ELR (cell line): ENCODE data around the gene HMG20A.
"Not testable (repeated sequence)": the region's sequence is repeated elsewhere in the genome, so short reads cannot be mapped to it uniquely, and the experiment has no call there.

Experiments used
- DNase-seq: peaks from one replicate; pipeline ENCODE4 v3.0.0-alpha.2; 2015; ENCODE audit warnings: low read depth

The HMG20A gene

DNA sequence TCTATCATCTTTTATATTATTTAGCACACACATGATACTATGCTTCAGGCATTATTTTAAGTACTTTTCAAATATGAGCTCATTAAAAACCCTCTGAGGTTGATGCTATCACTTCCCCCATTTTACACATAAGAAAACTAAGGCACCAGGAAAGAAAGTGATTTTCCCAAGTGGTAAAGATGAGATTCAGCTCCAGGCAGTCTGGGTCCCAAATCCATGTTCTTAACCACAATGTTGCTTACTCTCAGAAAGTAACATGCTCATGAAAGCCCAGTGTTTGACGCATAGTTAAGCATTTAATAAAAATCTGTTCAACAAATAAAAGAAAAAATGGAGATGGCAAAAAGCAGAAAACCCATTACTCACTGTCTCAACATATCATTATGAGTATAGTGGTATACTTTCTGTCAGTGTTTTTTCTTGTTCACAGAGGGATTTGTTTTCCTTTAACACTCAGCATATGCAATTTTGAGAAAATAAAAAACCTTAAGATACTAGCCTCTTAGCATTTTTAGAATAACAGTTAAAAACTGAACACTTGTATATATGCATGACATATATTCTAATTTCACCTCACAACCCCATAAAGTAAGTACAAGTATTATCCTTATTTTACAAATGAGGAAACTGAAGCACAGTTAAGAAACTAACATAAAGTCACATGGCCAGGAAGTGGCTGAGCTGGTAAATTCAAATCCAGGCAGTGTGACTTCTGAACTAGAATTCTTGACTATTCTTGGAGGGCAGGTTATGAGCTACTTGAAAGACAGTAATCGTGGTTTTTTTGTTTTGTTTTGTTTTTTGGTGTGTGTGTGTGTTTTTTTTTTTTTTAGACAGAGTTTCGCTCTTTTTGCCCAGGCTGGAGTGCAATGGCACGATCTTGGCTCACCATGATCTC is 11.2 kb upstream of the HMG20A start:
- peak; percentile 3 for DNase-seq

DNA sequence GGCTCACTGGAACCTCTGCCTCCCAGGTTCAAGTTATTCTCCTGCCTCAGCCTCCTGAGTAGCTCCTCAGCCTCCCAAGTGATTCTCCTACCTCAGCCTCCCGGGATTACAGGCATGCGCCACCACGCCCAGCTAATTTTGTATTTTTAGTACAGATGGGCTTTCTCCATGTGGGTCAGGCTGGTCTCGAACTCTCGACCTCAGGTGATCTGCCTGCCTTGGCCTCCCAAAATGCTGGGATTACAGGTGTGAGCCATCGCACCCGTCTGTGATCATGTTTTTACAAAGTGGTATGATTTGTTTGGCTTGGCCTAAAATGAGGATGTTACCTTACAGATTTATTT is 10.6 kb upstream of the HMG20A start:
- DNase-seq: not testable (repeated sequence)

DNA sequence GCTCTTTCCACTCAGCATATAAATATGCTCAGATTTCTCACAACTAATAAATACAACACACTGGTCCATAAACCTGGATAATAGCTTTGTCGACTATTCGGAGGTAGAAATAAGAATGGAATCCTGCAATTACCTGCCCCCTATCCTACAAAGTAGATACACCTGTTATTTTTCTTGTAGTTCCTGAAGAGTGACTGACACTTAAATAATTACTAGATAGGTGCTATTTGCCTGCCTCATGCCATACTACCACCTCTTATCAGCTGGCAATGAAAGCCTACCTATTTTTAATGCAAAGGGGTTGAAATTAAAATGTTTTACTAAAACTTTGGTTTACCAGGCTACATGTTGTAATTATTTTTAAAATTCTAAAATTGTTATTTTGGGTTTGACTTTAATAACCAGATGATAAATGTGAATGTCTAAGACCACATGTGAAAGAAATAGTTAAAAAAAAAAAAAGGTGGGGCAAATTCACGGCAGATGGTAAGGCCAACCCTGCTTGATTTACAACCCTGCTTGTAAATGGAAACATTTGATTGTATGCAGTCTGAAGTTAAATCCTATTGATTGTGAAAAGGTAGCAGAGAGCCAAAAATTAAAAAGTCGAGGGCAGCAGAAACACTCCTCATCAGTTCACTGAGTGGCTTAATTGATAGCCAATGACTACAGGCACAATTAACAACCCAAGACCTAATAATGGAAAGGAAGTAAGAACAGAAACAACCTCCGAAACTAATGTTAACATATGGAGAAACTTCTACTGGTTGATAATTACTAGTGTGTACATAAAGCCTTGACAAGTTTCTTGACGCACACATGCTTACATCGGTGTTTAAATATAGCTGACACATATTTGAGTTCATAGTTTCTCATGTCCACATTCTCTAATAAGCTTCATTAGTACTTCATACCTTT is 9.7 kb upstream of the HMG20A start:
- DNase-seq: no peak

DNA sequence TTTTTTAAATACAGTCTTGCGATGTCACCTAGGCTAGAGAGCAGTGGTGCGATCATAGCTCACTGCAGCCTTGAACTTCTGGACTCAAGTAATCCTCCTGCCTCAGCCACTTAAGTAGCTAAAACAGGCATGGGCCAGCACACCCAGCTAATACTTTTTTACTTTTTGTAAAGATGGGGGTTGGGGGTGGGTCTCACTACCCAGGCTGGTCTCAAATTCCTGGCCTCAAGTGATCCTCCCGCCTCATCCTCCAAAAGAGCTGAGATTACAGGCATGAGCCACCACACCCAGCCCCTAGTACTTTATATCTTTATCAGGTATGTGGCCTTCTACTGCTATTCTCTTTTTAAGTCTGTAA is 9.1 kb upstream of the HMG20A start:
- DNase-seq: no peak

DNA sequence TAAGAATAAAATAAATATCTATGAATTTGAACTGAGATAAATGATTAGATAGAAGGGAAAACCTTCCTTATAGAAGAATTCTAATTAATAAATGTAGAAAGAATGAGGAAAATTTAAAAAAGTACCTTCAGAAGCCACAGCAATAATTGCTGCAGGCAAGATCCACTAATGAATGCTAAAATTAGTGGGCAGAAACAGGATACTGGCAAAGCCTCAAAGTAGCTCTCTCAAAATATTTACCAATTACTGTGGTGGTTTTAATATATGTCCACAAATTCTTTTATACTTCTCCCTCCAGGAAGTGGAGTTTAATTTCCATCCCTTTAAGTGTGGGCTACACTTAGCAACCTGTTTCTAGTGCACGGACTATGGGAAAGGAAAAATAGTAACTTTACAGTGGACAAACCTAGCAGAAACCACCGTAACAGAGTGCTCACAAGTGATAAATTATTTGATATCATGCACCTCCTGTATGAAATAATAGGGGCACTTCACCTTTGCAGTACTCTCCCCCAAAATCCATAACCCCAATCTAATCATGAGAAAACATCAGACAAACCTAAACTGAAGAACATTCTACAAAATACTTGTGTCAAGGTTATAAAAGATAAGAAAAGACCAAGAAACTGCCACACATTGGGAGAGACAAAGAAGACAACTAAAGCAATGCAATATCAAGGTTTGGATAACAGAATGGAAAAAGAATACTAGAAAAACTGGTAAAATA is 7.6 kb upstream of the HMG20A start:
- no peak for DNase-seq

DNA sequence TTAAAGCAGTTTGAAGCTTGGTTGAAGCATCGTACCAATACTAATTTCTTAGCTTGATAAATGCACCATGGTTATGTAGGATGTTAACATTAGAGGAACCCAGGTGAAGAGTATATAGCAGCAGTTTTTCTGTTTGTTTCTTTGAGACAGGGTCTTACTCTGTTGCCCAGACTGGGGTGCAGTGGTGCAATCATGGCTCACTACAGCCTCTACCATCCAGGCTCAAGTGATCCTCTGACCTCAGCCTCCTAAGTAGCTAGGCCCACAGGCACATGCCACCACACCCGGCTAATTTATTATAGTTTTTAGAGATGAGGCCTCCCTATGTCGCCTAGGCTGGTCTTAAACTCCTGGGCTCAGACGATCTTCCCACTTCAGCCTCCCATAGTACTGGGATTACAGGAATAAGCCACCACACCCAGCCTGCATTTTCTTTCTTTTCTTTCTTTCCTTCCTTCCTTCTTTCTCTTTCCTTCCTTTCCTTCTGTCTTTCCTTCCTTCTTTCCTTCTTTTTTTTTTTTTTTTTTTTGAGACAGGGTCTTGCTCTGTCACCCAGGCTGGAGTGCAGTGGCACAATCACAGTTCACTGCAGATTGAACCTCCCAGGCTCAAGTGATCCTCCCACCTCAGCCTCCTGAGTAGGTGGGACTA is 6.9 kb upstream of the HMG20A start:
- no peak for DNase-seq

DNA sequence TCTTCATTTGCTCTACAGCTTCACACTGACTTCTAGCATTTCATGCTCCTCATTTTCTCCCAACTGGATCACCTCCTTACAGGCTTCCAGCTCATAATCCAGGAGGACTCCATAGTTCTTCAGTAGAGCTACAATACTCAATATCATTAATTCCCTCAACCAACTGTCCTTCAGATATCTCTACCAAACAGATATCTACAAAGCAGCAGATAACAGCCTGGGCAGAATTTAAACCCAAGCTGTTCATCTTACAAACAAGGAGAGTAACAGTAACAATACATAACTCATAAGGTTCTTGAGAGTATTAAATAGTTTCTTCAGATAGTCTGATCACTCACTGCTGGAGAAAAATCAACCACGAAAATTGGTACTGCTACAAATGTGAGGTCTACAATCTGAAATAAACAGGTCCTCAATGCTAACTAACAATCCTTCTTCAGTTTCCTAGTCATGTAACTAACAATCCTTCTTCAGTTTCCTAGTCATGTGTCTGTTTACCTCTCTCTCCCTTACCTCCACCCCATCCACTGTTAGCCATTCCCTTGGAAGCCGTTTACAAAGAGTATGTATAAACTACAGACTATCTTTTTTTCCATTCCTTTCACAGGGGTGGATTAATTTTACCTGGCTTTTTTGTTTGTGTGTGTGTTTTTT is 5.8 kb upstream of the HMG20A start:
- no peak for DNase-seq

- no peak for DNase-seq
Observed at GRCh38 chr15:77415450-77416147, 5.1 kb upstream of the HMG20A start.

- DNase-seq: peak; percentile 1
Observed at GRCh38 chr15:77416148-77416455, 4.6 kb upstream of the HMG20A start.

DNA sequence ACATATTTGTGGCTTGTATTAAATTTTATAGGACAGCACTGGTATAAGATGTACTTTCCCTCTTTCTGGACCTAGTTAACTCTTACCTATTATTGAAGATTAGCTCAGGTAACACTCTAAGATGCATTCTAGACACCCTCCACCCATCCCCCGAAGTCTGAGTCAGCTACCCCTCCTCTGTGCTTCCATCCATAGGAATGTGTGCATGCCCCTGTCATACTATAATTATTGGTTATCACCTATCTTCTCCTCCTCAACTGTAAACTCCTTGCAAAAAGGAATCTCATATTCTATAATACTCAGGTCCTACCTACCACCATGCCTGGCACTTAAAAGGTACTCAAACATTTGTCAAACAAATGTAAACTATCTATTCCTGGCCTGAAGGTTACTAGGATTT is 3.7 kb upstream of the HMG20A start:
- peak; percentile 43 for DNase-seq

DNA sequence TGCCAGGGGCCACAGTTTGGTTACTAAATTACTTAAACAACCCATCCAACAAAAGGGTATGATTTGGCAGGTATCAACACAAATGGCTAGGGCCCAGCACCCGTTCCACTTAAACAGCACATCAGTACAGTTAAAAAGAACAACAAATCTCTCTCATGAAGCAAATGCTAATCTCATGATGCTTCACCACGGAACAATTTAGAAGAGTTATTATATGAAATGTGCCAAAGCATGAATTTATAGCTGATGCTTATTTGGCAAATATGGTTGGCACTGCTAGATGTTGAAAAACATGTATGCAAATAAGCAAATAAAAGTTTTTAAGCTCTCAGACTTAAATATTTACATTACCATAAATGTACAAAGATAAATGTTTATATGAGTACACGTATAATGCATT is 3.1 kb upstream of the HMG20A start:
- DNase-seq: peak; percentile 37

DNA sequence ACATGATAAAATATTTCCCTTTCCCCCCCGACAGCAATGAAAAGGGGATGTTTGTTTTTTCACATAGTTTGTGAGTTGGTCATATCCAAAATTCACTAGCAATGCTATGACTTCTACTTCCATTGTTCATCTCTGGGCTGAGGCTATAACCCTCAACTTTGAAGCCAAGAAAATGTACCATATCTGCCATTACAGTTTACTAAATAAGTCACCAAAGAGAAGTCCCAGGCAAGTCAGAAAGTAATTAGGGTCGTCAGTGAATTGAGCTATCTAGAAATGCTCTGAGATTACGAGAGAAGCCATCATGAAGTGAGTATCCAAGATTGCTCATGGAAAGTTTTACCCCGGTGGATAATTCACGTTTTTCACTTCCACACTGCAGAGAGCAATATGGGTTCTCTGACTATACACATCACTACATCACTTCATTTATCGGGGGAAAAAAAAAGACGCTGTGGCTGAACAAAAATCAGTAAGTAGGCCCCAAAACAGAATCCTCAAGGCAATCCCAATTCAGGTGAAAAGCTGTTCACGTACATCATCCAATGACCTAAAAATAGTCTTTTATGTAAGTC is 2.2 kb upstream of the HMG20A start:
- peak; percentile 71 for DNase-seq

DNA sequence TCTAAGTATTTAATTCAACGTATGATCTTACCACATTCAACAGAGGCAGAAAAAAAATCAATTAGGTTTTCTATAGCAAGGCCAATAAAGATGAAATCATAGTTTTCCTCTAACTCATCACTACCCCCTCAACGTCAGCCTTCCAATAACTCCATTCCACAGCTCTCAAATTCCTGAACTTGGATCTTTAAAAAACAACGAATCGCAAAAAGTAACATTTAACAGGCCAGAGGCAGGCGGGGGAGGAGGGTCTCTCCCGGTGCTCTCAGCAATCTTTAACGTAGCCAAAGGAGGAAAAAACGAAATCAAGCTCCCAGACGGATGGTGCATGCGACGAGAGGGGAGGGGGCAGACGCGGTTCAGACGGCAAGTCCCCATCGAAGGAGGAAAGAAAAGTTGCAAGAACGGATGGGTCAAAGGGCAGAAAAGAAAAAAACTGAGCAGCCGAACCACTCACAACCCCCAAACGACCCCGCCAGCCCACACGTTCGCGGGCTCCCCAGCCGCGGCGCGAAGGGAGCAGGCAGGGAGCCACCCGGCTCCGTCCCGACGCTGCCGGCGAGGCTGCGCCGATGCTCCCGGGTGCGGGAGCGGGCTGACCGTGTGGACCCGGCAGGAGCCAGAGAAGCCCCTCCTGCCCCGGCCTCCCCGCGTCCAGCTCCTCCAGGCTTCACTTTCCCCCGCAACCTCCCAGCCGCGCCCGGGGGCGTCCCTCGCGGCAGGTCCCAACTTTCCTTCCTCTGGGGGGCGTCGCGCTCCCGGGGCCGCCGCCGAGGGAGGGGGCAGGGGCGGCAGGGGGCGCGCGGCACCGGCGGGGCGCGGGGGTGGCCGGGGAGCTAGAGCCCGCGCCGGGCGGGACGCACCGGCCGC is 1.5 kb upstream of the HMG20A start:
- DNase-seq: peak; percentile 41

GRCh38 chr15:77419836-77420609 is 665 bp upstream of the HMG20A start, which contains the start of gene PEAK1:
PEAK1 (minus strand) TSS chr15:77420104; CDS start chr15:77181926, 238,178 bp downstream.
- peak; percentile 98 for DNase-seq

- peak; percentile 21 for DNase-seq
Observed at GRCh38 chr15:77421370-77421700, 647 bp downstream of the HMG20A start.

- DNase-seq: no peak
Observed at GRCh38 chr15:77425104-77425503, 4.4 kb downstream of the HMG20A start.

DNA sequence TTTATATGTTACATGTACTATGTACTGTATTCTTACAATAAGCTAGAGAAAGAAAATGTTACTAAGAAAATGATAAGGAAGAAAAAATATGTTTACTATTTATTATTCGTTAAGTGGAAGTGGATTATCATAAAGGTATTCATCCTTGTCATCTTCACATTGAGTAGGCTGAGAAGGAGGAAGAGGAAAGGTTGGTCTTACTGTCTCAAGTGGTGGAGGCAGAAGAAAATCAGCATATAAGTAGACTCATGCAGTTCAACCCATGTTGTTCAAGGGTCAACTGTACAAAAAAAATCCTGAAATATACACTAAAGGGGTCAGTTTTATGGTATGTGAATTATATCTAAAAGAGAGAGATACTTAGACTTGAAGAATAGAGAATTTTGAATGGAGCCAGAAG is 5.7 kb downstream of the HMG20A start:
- DNase-seq: no peak

- no peak for DNase-seq
Observed at GRCh38 chr15:77426871-77427270, 6.2 kb downstream of the HMG20A start.

DNA sequence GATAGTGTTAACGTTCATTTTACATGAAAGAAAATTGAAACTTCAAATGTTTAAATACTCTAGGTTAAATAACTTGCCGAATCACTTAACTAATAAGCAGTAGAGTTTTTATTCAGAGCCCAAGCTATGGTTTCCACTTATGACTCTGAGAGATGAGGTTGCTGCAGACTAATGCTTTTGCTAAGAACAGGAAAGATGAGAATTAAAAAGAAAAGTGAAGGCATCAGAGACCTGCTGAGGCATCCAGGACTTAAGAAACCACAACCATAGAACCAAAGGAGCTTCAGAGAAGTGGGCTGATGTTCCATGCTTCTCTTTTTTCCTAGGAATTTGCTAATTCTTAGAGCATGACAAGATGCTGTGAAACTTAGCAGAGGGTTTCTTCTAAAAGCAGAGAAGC is 9.5 kb downstream of the HMG20A start:
- DNase-seq: no peak
